ENCODE results near the gene CD53. TPM values are rescaled to one million over a fixed set of nuclear protein-coding genes. Genes with fewer than 3 reads are reported as not detected.
"Not testable (repeated sequence)": the region's sequence is repeated elsewhere in the genome, so short reads cannot be mapped to it uniquely, and the experiment has no call there.

Gene CD53
- total RNA-seq, 1 experiment from 2014 or later, result not detected

GRCh38 chr1:110860174-110860573 lies 12.8 kb upstream of the CD53 start:
- no TSS peak for BruUV-seq (replicated peaks)
- no peak overlapping the region for H2AFZ ChIP-seq (ENCODE audit: low read length)
- intact Hi-C loops (cut with micrococcal nuclease), result no loop called here
- no peaks in the 10 kb centered on the region for H3K9me2 ChIP-seq (replicated peaks; ENCODE audit: low read length)
- H3K27ac ChIP-seq (ENCODE audit: low read length), result no peak overlapping the region
- TF ChIP-seq EZH2phosphoT487 (IDR thresholded peaks at IDR 0.05; ENCODE audit: borderline replicate concordance, low read length) (no peak), EZH2 (IDR thresholded peaks at IDR 0.05; ENCODE audit: low read length, unreplicated experiment) (no peak), CTCF (conservative IDR thresholded peaks at IDR 0.05; ENCODE audit: low read depth, low read length) (no peak)
- no peaks in the 10 kb centered on the region for H3K79me2 ChIP-seq (ENCODE audit: low read length)
- ATAC-seq (no peak), DNase-seq (no peak)
- H3K4me2 ChIP-seq (ENCODE audit: low read length), result no peak overlapping the region
- no peak overlapping the region for H3K4me3 ChIP-seq (ENCODE audit: low read length)
- H3K4me1 ChIP-seq (ENCODE audit: insufficient read depth, low read length), result no peaks in the 10 kb centered on the region
- no peak overlapping the region for H3K9ac ChIP-seq (ENCODE audit: low read length)
- H3K36me3 ChIP-seq (ENCODE audit: low read depth, low read length), result no peaks in the 10 kb centered on the region
- CTCF ChIA-PET, result no interaction called here
- H3F3A ChIP-seq (ENCODE audit: low read length, unreplicated experiment), result no peaks in the 10 kb centered on the region
- POLR2A ChIA-PET (ENCODE audit: unreplicated experiment), result no interaction called here
- H3K9me3 ChIP-seq (ENCODE audit: low read length), result no peaks in the 10 kb centered on the region
- no peaks in the 10 kb centered on the region for H4K20me1 ChIP-seq (ENCODE audit: low read length)
- H3K27me3 ChIP-seq (ENCODE audit: low read length), result peaks cover 16% of the 10 kb centered on the region

DNA sequence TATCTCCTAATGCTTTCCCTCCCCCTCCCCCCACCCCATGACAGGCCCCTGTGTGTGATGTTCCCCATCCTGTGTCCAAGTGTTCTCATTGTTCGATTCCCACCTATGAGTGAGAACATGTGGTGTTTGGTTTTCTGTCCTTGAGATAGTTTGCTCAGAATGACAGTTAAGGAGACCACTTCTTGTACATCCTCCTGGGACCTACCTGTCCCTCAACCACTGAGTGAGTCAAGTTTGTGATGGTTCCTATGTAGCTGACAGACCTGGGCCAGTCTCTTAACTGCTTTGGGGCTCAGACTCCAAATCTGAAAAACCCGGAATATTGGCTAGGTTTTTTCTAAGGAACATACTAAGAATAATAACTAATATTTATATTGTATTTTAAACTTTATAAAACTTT lies 12.3 kb upstream of the CD53 start:
- H3F3A ChIP-seq (ENCODE audit: low read length, unreplicated experiment); H3K4me2 ChIP-seq (ENCODE audit: low read length); H3K9me2 ChIP-seq (replicated peaks; ENCODE audit: low read length); H3K27ac ChIP-seq (ENCODE audit: low read length); H4K20me1 ChIP-seq (ENCODE audit: low read length); ATAC-seq; DNase-seq; BruUV-seq (replicated peaks); H3K9me3 ChIP-seq (ENCODE audit: low read length); H3K36me3 ChIP-seq (ENCODE audit: low read depth, low read length); H3K9ac ChIP-seq (ENCODE audit: low read length); H3K79me2 ChIP-seq (ENCODE audit: low read length); H3K4me3 ChIP-seq (ENCODE audit: low read length); CTCF ChIA-PET; H2AFZ ChIP-seq (ENCODE audit: low read length); intact Hi-C loops (cut with micrococcal nuclease); POLR2A ChIA-PET (ENCODE audit: unreplicated experiment); H3K4me1 ChIP-seq (ENCODE audit: insufficient read depth, low read length): not testable (repeated sequence)
- peaks cover 13% of the 10 kb centered on the region for H3K27me3 ChIP-seq (ENCODE audit: low read length)

- H3K4me1 ChIP-seq (ENCODE audit: insufficient read depth, low read length); H2AFZ ChIP-seq (ENCODE audit: low read length); H3K9ac ChIP-seq (ENCODE audit: low read length); POLR2A ChIA-PET (ENCODE audit: unreplicated experiment); H3K36me3 ChIP-seq (ENCODE audit: low read depth, low read length); DNase-seq; H3K9me3 ChIP-seq (ENCODE audit: low read length); BruUV-seq (replicated peaks); intact Hi-C loops (cut with micrococcal nuclease); H3K4me3 ChIP-seq (ENCODE audit: low read length); H4K20me1 ChIP-seq (ENCODE audit: low read length); H3K9me2 ChIP-seq (replicated peaks; ENCODE audit: low read length); H3K79me2 ChIP-seq (ENCODE audit: low read length); H3K27me3 ChIP-seq (ENCODE audit: low read length); H3K4me2 ChIP-seq (ENCODE audit: low read length); ATAC-seq; H3K27ac ChIP-seq (ENCODE audit: low read length); H3F3A ChIP-seq (ENCODE audit: low read length, unreplicated experiment): not testable (repeated sequence)
- CTCF ChIA-PET, result interaction anchor here (0.6 kb wide), 1 partner anchor 11 kb away, joined by 3 read pairs; no protein-coding TSS in a partner anchor
These were observed 11.0 kb upstream of the CD53 start for GRCh38 chr1:110861942-110862341.

DNA sequence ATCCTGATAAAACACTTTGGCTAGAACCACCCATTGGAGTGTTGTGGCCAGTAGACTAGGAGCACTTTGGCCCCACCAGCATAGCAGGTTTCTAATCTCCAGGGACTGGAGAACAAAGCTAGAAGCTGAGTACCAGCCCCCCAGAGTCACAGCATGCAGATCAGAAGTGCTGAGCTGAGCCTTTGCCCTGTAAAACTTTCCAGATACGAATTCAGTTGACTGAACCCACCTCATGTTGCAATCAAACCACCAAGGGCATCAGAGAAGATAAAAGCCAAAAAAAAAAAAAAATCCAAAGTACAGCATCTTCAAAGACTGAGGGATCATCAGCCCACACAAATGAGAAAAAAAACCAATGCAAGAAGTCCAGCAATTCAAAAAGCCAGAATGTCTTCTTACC lies 8.7 kb upstream of the CD53 start:
- intact Hi-C loops (cut with micrococcal nuclease), result no loop called here
- no peak for DNase-seq
- Histone ChIP-seq H2AFZ (ENCODE audit: low read length) (no peak overlapping the region), H3K9ac (ENCODE audit: low read length) (no peak overlapping the region), H3K4me3 (ENCODE audit: low read length) (no peak overlapping the region), H3K9me3 (ENCODE audit: low read length) (no peaks in the 10 kb centered on the region), H3F3A (ENCODE audit: low read length, unreplicated experiment) (no peaks in the 10 kb centered on the region), H3K36me3 (ENCODE audit: low read depth, low read length) (no peaks in the 10 kb centered on the region), H3K79me2 (ENCODE audit: low read length) (no peaks in the 10 kb centered on the region), H4K20me1 (ENCODE audit: low read length) (no peaks in the 10 kb centered on the region), H3K27ac (ENCODE audit: low read length) (no peak overlapping the region), H3K9me2 (replicated peaks; ENCODE audit: low read length) (no peaks in the 10 kb centered on the region), H3K4me2 (ENCODE audit: low read length) (no peak overlapping the region), H3K4me1 (ENCODE audit: insufficient read depth, low read length) (no peaks in the 10 kb centered on the region), H3K27me3 (ENCODE audit: low read length) (peaks cover 11% of the 10 kb centered on the region; the same call in 1 of the 2 replicates)
- ChIA-PET CTCF (interaction anchor here (0.7 kb wide), 1 partner anchor 756 kb away, joined by 8 read pairs; the partner anchor contains the start of gene RAP1A), POLR2A (ENCODE audit: unreplicated experiment) (no interaction called here)
- no peak for TF ChIP-seq EZH2phosphoT487 (IDR thresholded peaks at IDR 0.05; ENCODE audit: borderline replicate concordance, low read length)
- no peak for TF ChIP-seq CTCF (conservative IDR thresholded peaks at IDR 0.05; ENCODE audit: low read depth, low read length)
- BruUV-seq (replicated peaks), result no TSS peak
- ATAC-seq, result no peak

Measured in PC-3 (cell line).